GM18873 (cell line): ENCODE data around the gene USP51.
"Not testable (repeated sequence)": the region's sequence is repeated elsewhere in the genome, so short reads cannot be mapped to it uniquely, and the experiment has no call there.

Source experiments
- ATAC-seq: cut with Tn5 transposase; IDR thresholded peaks from one replicate; pipeline ENCODE4 v1.9.1; 2021; ENCODE audit warnings: mild to moderate bottlenecking, moderate library complexity, moderate number of reproducible peaks; ENCODE audit not compliant: unreplicated experiment, low FRiP score

The USP51 gene

GRCh38 chrX:55465791-55466190, 23.9 kb downstream of the USP51 start:
- ATAC-seq, result not testable (repeated sequence)

- not testable (repeated sequence) for ATAC-seq
These were observed 24.5 kb downstream of the USP51 start for GRCh38 chrX:55465108-55465507.

GRCh38 chrX:55464050-55464449, 25.6 kb downstream of the USP51 start:
- ATAC-seq, result not testable (repeated sequence)

- not testable (repeated sequence) for ATAC-seq
These were observed 29.7 kb downstream of the USP51 start for GRCh38 chrX:55459926-55460325.

GRCh38 chrX:55459426-55459825, 30.2 kb downstream of the USP51 start:
- ATAC-seq, result not testable (repeated sequence)

GRCh38 chrX:55455708-55456107, 33.9 kb downstream of the USP51 start:
- not testable (repeated sequence) for ATAC-seq

GRCh38 chrX:55452833-55453124, 36.9 kb downstream of the USP51 start:
- no peak for ATAC-seq

GRCh38 chrX:55451990-55452832, 37.4 kb downstream of the USP51 start, which contains the start of gene MAGEH1:
TSS of gene MAGEH1 (plus strand) at chrX:55452127. CDS start at chrX:55452375, 248 bp downstream.
- ATAC-seq, result peak; percentile 98

GRCh38 chrX:55451626-55451989, 38.0 kb downstream of the USP51 start:
- ATAC-seq, result no peak

- ATAC-seq, result no peak
These were observed 38.5 kb downstream of the USP51 start for GRCh38 chrX:55451141-55451540.

GRCh38 chrX:55450259-55450658, 39.4 kb downstream of the USP51 start:
- no peak for ATAC-seq

- not testable (repeated sequence) for ATAC-seq
These were observed 46.2 kb downstream of the USP51 start for GRCh38 chrX:55443468-55443867.
